Right atrium auricular region (tissue), 2 donors: ENCODE data around the gene GPR3. TPM values are rescaled to one million over a fixed set of nuclear protein-coding genes. Genes with fewer than 3 reads are reported as not detected.

Experiments
- DNase-seq: peaks from one replicate; pipeline ENCODE4 v3.0.0-alpha.2; 2019; ENCODE audit warnings: low spot score
- H3K27ac ChIP-seq, 2 donors: fragments of 200-600 bp; sonication (generic); 1 replicate in 1 of 2; 2 replicates in 1 of 2; pipeline ENCODE4 v1.5.1; 2016 to 2019
- H3K27me3 ChIP-seq, 2 donors: fragments of 200-600 bp; sonication (generic); one replicate each; pipeline versions ENCODE4 v1.5.1 to v1.6.0; 2017 to 2019
- H3K36me3 ChIP-seq: fragments of 200-600 bp; sonication (generic); one replicate; pipeline ENCODE4 v1.5.1; 2016
- H3K4me1 ChIP-seq, 2 donors: fragments of 200-600 bp; sonication (generic); one replicate each; pipeline versions ENCODE4 v1.5.1 to v1.6.0; 2017 to 2019
- H3K4me3 ChIP-seq, 2 donors: fragments of 200-600 bp; sonication (generic); 1 replicate in 1 of 2; 2 replicates in 1 of 2; pipeline ENCODE4 v1.5.1; 2017 to 2019; ENCODE audit warnings: mild to moderate bottlenecking in 1 of 2, moderate library complexity in 1 of 2
- H3K9me3 ChIP-seq, 2 donors: fragments of 200-600 bp; sonication (generic); one replicate each; pipeline ENCODE4 v1.5.1; 2019
- CTCF ChIP-seq, 2 donors: fragments of 200-600 bp; sonication (generic); IDR thresholded peaks; one replicate each; pipeline ENCODE4 v1.5.1; 2019; ENCODE audit warnings: antibody characterized with exemption in 2 of 2
- total RNA-seq, 2 donors: library from RNA; depleted of rRNA; stranded (reverse); fragments of >200 nt; gene quantifications; one replicate each; pipeline ENCODE4 v1.1.0, GENCODE V29; 2016

The GPR3 gene
- total RNA-seq, 2 donors from 2014 or later: 2.9 to 4.4 TPM

GRCh38 chr1:27356619-27357280, 35.7 kb upstream of the GPR3 start:
- DNase-seq: no peak
- H3K9me3 ChIP-seq: no peaks in the 10 kb centered on the region
- H3K27ac ChIP-seq: no peak overlapping the region
- peaks cover 0 to 12% of the 10 kb centered on the region in 2 donors for H3K4me1 ChIP-seq
- no peak for TF ChIP-seq CTCF (IDR thresholded peaks at IDR 0.05)
- no peaks in the 10 kb centered on the region for H3K27me3 ChIP-seq
- no peak overlapping the region for H3K4me3 ChIP-seq
- peaks cover 85% of the 10 kb centered on the region for H3K36me3 ChIP-seq

DNA sequence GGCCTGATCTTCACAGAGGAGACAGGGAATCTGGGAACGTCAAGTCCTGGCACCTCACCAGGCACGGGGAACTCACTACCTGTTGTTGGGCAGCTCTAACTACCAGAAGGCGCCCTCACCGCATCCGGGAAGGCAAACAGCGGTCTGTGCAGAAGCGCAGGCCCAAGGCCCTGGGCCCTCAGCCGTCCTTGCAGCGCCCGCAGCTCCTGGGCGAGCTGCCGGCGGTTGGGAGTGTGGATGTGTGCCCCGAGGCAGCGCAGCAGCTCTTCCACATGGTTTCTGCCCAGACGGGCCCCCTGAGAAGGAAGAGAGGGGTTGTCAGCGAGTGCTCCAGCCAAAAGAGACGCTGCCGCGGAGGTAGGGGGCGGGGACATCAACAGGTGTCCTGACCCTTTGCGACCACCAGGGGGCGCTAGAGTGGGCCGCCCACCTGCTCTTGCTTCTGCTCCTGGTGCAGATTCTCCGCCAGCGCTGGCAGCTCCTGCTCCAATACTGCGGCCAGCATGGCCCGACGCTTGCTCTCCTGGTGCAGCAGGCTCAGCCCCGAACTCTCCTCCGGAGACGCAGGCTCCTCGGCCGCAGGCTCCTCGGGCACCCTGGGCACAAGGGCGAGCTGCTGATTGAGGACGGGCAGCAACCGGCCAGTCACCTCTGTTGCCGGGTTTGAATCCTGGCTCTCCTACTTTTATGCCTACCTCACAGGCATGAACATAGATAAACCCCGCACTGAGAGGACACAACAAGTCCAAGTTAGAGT, 35.0 kb upstream of the GPR3 start:
- peaks cover 92% of the 10 kb centered on the region for H3K36me3 ChIP-seq
- H3K27me3 ChIP-seq: no peaks in the 10 kb centered on the region
- DNase-seq: peak; percentile 74
- H3K4me1 ChIP-seq: peaks cover 0 to 12% of the 10 kb centered on the region in 2 donors
- no peaks in the 10 kb centered on the region for H3K9me3 ChIP-seq
- H3K4me3 ChIP-seq: no peak overlapping the region
- TF ChIP-seq CTCF (IDR thresholded peaks at IDR 0.05): peak; percentile 96 to 98
- H3K27ac ChIP-seq: peak overlapping the region in 1 of 2 donors; percentile 27

- peaks cover 96% of the 10 kb centered on the region for H3K36me3 ChIP-seq
- no peaks in the 10 kb centered on the region for H3K27me3 ChIP-seq
- H3K4me3 ChIP-seq: no peak overlapping the region
- DNase-seq: no peak
- H3K9me3 ChIP-seq: no peaks in the 10 kb centered on the region
- TF ChIP-seq CTCF (IDR thresholded peaks at IDR 0.05): no peak
- H3K27ac ChIP-seq: no peak overlapping the region
- peaks cover 0 to 12% of the 10 kb centered on the region in 2 donors for H3K4me1 ChIP-seq
These were observed 34.1 kb upstream of the GPR3 start for GRCh38 chr1:27358038-27358927.

DNA sequence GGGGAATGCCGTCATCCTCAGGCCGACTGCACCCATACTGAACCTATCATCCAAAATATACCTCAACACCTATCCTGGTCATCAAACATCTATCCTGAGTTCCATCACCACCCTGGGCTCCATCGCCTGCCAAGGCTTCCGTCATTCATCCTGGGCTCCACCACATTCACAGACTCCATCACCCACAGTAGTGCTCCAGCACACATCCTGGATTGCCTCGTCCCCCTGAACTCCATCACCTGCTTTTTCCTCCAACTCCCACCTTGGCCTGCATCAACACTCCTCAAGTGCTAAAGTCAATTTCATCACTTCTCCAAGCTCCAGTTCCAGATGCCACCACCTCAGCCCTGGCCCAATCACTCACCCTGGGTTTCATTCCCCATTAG, 33.5 kb upstream of the GPR3 start:
- H3K9me3 ChIP-seq: no peaks in the 10 kb centered on the region
- H3K4me1 ChIP-seq: peaks cover 0 to 14% of the 10 kb centered on the region in 2 donors
- peaks cover 96% of the 10 kb centered on the region for H3K36me3 ChIP-seq
- H3K27ac ChIP-seq: no peak overlapping the region
- TF ChIP-seq CTCF (IDR thresholded peaks at IDR 0.05): no peak
- no peak for DNase-seq
- no peak overlapping the region for H3K4me3 ChIP-seq
- no peaks in the 10 kb centered on the region for H3K27me3 ChIP-seq

DNA sequence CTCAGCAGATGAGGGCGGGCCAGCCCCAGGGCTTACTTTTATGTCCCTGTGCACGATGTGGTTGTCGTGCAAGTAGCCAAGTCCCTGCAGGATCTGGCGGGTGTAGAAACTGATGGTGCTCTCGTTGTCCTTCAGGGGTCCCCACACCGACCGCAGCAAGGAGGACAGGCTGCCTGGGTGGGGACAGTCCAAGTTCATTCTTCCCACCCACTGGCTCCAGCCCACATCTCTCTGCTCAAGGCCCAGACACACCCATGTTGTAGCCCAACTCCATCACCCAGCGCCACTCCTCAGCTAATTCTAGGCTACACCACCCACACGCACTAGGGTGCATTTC, 32.6 kb upstream of the GPR3 start:
- DNase-seq: no peak
- H3K27ac ChIP-seq: no peak overlapping the region
- H3K4me3 ChIP-seq: no peak overlapping the region
- H3K4me1 ChIP-seq: peaks cover 0 to 23% of the 10 kb centered on the region in 2 donors
- no peaks in the 10 kb centered on the region for H3K27me3 ChIP-seq
- no peaks in the 10 kb centered on the region for H3K9me3 ChIP-seq
- TF ChIP-seq CTCF (IDR thresholded peaks at IDR 0.05): no peak
- H3K36me3 ChIP-seq: peaks cover 96% of the 10 kb centered on the region
